DMS 273 treated with DMSO at 0.1 percent for 48 hours (cell line): ENCODE measurements around the gene DOK3.

ENCODE experiments used
- DNase-seq: peaks from one replicate; lab custom pipeline; 2025; lab: John Stamatoyannopoulos, UW

The DOK3 gene, protein sequence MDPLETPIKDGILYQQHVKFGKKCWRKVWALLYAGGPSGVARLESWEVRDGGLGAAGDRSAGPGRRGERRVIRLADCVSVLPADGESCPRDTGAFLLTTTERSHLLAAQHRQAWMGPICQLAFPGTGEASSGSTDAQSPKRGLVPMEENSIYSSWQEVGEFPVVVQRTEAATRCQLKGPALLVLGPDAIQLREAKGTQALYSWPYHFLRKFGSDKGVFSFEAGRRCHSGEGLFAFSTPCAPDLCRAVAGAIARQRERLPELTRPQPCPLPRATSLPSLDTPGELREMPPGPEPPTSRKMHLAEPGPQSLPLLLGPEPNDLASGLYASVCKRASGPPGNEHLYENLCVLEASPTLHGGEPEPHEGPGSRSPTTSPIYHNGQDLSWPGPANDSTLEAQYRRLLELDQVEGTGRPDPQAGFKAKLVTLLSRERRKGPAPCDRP

DNA sequence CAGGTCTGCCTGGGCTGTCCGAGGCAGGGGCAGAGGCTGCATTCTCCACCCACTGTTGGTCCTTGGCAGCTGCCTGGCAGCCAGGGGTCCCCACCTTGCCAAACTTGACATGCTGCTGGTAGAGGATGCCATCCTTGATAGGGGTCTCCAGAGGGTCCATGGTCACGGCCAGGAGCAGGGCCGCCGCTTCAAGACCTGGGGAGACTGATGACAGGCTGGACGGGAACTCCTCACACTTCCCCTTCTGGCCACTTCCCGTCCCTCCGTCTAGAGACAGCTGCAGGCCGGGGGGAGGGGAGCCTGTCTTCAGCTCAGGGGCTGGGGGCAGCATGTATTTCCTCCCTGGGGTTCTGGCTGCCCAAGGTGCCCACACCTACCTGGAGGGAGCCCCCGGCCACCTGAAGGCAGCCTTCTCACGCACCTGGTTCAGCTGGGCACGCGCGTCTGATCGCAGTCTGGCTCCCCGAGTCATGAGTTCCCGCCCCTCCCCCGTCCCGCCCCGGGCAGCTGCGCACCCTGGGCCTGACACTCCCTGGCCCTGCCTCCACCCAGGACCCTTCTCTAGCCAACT, at the start of gene DOK3:
Gene DOK3, minus strand, starts transcription at position 446 of the 571 bp plus-strand sequence. Its CDS starts 286 bp downstream, at position 160.
- DNase-seq: no peak

DNA sequence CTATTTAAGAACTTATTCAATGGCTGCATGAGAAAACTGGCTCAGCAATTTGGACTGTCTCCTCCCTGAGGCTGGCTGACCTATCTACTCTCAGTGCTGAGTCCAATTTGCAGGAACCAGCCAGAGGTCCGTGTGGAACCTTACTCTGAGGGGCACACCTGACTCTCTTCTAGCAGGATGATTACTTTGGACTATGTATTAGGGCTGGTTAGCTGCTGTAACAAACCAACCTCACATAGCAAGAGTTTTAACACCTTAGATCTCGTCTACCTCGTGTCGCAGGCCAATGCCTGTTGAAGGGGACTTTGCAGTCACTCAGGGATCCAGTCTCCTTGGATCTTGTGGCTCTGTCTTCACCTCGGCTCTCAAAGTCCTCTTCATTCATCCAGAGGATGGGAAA, 48.2 kb upstream of the DOK3 start:
- DNase-seq: no peak

DNA sequence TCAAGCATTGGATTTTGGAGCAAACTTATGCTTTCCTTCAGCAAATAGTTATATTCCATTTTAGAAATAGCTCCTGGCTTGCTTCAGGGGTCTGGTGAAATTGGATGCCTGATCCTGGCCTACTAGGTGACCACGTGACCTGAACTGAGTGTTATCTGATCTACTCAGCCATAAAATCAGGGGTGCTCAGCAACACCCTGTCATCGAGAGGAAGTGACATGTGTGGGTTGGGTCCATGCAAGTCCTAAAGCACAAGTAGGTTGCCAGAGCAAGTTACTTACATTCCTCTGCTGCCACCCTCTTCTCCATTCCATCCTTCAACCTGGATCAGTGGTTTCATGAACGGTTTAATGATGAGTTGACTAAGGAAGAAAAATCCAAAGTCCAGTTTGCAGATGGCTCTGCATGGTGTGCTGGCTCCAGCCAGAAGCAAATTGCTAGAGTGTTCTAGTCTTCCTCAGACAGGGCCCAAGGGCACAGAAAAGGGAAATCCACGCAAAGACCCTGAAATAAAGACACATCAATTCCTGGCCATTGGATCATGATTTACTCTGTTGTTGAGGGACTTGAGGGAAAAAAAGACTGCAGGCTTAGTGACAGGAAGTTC, 47.5 kb upstream of the DOK3 start:
- no peak for DNase-seq

DNA sequence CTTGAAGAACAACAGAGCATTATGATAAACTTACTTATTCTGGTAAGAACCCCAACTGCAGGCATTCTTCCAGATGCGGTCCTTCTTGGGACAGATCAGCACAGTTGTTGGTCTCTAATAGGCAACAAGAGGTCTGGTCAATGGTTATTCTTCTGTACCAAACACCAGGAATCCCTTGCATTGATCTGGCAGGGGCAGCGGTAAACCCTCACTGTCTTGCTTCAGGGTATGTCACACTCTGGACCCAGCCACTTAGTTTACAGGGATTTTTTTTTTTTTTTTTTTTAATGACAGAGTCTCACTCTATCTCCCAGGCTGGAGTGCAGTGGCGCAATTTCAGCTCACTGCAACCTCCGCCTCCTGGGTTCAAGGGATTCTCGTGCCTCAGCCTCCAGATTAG, 46.0 kb upstream of the DOK3 start:
- DNase-seq: no peak

DNA sequence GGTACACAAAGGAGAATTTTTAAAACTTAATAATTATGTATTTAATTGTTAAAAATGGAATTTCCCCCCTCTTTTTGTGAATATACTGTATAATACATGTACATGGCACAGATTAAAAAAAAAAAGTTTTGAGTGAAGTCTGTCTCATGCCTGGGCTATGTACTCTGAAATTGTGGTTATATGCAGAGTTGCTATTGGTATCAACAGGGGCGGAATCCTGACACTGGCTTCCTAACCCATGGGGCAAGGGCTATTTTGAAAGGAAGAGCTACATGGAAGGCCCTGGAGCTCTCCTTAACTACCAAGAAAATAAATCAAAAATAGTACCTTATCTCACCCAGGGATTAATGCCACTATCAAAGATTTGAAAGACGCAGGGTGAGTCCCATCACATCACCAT, 45.6 kb upstream of the DOK3 start:
- DNase-seq: no peak

DNA sequence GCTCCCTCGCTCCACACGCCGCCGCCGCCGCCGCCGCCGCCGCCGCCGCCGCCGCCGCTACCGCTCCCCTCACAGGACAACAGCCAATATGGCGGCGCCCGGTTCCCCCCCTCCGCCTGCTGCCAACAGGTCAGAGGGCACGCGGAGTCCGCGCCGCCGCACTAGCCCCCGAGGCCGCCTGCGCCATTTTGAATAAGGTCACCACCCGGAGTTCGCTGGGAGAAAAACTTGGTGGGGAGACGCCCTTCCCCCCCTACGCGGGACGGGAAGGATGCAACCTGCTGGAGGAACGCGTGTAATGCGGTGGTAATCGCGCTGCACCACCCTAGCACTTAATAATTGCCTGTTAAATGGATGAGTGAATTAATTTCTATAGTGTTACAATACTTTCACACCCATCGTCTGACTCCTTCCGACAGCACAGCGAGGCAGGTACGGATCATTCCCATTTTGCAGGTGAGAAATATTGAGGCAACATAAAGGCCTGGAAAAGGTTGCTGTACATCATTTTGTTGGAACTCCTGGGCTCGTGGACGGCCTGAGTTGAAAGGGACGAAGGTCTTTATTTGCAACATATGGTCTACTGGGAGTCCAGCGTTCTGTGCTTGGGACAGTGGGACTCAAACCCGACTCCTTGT, 45.0 kb upstream of the DOK3 start, which contains the start of gene FAM193B:
Gene FAM193B, minus strand, starts transcription at position 90 of the 638 bp plus-strand sequence. CDS start 105 bp downstream, outside the sequence.
- DNase-seq: peak; percentile 78

DNA sequence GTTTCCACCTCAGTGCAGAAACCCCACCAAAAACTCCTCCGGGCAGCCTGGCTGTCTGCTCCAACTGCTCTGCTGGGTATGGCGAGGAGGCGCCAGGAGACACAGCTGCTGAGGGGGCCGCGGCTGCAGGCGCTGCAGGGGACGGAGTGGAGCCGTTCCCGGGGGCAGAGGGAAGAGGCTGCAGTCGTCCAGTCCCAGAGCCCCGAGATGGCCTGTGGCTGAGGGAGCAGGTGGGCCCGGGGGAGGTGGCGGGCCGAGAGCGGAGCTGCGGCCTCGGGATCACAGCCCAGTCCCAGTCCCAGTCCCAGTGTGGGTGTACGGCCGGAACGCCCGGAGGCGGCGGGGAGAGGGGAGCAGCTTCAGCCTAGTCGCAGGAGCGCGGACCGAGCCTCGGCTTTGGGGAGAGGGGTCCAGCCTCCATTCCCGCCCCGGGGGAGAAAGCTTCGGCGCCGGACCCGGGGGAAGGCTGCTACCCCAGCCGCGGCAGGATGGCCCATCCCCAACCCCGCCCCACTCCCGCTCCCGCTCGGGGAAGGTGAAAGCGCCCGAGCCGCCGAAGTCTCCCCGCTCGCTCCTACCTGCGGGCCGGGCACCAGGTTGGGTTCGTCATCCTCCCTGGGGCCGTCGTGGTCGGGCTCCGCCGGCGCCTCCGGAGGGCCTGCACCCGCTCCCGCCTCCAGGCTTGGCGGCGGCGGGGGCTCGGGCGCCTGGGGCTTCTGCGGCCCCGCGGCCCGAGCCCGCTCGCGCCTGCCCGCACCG, 44.2 kb upstream of the DOK3 start:
- DNase-seq: no peak

DNA sequence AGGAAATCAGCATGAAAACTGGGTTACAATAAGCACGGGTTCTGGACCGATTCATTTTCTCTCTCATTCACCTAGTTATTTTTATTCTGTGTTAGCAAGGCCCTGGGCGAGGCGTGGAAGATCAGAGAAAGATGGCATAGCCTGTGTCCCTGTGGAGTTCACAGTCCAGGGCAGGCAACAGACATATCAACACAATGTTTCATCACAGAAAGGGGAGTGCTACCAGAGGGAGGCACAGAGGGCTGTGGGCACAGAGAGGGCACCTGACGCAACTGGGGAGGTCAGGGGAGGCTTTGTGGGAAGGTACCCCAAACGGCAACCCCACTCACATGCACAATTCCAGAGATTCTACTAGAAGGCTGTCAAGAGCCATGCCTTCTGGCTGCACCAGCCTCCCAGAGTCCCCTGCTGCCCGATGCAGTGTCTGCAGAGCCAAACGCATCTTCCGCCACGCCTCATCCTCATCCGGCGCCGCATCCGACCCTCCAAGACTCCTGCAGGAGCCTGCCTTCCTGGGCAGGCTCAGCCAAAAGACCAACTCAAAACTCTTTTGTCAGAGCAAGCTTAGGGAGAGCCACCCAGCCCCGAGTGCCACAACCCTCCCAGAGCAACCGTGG, 43.3 kb upstream of the DOK3 start:
- no peak for DNase-seq

DNA sequence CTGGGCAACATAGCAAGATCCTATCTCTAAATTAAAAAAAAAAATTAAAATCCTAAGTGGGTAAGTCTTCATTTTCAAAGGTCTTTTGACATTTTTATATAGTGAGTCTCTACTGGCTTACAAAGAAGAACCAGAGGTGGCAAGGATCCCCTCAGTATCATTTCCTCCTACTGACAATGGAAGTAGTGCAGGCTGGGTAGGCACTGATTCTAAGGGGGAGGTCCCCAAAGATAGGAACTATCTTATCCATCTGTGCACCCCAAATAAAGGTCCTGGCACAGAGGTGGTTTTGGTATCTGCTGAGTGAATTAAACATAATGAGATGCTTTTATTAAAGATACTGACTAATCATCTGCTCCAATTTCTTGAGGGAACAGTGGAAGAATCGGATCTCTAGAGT, 40.5 kb upstream of the DOK3 start:
- DNase-seq: no peak

DNA sequence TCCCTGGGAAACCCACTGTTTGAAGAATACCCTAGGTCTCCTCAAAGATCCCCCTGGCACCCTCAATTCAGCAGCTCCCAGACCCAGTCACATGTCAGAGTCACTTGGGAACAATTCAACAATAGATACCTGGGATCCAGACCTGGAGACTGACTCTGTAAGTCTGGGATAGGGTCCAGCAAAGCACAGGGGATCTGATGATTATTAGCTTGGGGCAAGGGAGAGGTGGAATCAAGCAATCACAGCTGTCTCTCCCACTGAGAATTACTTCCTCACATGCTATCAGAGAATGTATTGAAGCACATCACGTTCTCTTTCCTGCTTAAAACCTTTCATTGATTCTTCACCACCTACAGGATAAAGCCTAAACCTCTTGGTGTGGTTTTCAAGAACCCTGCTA, 38.9 kb upstream of the DOK3 start:
- no peak for DNase-seq

DNA sequence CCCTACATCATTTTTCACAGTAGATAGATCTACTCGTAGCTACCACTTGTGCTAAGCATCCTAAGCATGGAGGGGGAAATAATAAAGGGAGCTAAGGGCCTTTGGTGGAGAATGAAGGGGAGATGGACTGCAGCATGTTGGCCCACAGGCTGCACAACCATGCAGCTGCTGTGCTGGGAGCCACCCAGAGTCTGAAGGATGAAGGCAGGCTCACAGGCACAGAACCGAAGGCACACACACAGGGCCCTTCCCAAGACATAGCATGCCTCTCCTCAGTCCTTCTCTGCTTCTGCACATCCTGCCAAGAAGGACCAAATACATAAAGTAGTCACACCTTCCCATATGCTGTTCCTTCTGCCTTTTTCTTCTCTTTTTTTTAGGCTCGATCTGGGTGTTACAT, 38.1 kb upstream of the DOK3 start:
- DNase-seq: no peak

DNA sequence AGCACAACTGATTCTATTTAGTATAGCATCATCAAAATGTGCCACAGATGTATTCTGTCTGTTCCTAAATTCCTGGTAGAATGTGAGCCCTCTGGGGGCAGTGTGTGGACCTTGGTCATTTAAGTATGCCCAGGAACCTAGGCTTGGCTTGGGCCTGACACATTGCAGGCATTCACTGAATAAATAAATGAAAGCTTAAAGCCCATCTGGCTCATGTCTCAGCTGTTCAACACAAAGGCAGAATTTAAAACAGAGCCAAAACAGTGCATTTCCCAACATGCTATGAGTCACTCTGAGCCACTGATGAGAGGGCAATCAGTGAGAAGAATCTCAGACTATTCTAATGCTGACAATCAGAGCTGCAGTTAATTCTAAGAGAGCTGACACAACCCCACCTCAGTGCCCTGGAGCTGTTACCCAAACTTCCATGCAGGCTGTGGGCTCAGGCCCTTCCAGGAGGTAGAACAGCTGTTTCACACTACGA, 36.7 kb upstream of the DOK3 start:
- DNase-seq: peak; percentile 81

DNA sequence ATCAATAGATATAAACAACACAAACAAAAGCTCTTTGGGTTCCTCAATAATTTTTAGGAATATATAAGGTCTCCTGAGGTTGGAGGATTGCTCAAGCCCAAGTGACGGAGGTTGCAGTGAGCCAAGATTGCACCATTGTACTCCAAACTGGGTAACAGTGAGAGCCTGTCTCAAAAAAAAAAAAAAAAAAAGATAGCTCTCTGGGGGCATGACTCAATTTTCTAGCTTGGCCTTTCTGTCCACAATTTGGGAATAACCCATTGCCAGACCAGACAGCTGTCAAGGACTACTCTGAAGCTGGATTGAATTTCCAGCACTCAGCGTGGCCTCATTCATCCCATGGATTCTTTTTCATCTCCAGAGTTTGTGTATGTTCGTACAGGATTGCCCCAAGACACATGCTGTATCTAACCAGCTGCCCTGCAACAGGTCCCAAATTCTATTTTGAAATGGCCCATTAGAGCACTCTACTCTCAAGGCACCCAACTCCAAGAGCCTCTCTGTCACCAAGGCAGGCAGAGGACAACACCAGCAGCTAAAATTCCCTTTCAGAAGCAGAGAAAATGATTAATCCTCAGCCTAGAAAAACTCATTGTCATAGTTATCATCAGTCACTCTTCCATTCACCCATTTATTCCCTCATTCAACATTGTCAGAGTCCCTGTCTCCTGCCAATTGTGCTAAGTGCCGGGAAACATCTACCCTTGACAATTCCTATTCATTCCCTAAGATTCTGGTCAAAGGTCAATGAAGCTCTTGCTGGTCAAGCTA, 36.0 kb upstream of the DOK3 start:
- DNase-seq: peak; percentile 31

DNA sequence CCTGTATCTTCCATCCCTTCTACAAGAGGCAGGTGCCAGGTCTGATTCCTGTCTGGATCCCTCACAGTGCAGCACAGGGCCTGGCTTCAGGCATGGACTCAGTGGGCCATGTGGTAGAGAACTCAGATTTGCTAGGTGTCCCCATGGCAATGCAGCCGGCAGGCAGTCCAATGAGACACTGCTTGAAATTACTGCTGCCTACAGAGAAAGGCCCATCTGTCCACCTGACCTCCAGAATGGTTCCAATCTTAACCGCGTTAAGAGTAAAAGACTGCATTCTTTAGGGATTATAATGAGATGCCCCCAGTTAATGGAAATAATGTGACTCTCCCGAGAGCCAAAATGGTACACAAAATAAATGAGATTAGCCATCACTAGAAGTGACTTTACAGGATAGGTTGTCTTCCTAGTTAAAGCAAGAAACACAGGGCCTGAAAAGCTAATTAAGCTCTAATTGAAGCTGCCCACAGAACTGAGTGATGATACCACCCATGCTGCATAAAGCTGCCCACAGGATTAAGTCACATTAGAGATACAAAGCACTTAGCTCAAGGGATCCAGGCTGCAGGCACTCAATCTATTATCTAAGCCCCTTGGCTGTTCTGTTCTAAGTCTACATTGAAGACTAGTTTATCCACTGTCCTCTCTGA, 33.3 kb upstream of the DOK3 start:
- DNase-seq: no peak

DNA sequence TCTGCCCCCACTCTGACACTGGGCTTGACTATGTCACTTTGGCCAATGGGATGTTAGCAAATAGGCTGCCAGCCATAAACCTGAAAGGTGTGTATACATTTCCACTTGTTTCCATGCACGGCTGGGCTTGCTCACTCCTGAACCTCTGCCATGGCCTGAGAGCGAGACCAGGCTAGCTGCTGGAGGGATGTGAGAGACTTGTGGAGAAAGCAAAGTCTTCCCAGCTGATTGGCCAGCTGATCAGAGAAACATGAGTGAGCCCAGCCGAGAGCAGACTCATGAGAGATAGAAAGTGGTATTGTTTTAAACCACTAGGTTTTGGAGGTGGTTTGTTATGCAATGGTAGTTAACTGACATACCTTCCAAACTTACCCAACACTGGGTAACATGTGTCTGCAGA, 30.8 kb upstream of the DOK3 start:
- no peak for DNase-seq

DNA sequence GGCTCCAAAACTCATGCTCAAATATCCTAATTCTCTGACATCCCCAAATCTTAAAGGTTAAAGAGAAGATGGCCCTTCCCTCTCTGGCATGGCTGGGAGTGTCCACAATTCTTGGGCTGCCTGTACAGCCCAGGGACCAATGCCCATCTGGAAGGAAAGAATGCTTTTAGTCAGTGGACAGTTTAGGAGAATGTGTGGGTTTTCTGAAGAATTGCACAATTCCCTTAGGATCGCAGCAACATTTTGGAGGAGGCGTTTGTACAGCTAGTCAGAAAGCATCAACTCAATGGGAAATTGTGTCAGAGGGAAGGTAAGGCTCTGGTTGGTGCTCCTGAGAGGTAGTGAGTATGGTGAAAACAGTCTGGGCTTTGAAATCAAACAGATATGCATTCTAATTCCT, 29.8 kb upstream of the DOK3 start:
- no peak for DNase-seq

DNA sequence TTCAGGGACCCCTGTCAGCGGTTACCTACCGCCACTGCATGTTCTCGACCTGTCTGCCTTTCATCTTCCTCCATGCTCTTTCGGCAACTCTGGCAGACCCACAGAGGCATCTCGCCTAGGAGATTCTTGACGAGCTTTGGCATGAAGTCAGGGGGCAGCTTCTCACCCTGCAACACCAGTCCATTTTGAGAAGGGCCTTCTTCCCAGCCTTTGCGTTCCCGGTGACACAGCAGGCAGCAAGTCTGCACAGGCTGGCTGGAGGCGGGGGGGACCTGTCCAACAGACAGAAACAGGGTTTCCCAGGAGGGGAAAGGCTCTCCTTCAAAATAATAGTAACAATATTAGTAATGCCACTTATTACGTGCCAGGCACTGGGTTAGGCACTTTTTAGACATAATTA, 29.2 kb upstream of the DOK3 start:
- DNase-seq: no peak

DNA sequence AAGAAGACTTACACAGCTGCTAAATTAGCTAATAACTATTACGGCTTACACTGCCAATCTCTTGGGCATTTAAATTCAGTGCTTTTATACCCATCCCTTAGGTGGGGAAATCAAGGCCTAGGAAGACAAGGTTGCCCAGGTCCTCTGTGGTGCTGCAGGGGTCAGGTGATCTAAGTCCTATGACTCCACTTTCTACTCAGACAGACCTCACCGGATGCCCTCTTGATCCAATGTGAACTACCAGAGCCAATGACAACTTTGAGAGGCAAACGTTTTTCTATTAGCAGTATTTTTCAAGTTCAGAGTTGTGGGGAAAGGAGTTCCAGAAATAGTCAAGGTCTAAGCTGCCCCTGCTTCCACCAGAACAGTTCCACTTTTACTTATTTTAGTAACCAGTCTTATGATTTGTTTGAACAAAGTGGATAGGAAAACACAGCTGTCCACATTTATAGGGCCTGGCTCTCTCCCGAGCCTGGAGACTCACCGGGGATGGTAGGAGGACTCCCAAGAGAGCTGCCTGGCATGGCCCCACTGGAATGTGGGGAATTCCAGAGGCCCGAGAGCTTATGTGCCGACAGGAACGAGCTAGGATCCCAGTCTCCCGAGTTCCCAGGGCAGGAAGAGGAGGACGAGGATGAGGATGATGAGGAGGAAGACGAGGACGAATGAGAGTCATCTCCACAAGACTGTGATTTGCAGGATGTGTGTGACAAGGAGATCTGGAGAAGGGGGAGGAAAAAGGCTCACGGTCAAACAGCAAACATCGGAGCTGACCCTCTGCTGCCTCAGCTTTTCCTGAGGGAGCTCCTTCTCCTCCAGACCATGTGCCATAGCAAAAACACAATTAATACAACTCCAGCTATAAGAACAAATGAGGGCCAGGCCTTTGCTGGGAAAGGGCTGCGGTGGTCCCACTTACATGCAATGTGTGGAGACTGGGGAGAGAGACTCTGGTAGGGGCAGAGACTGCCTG, 28.0 kb upstream of the DOK3 start:
- DNase-seq: no peak

DNA sequence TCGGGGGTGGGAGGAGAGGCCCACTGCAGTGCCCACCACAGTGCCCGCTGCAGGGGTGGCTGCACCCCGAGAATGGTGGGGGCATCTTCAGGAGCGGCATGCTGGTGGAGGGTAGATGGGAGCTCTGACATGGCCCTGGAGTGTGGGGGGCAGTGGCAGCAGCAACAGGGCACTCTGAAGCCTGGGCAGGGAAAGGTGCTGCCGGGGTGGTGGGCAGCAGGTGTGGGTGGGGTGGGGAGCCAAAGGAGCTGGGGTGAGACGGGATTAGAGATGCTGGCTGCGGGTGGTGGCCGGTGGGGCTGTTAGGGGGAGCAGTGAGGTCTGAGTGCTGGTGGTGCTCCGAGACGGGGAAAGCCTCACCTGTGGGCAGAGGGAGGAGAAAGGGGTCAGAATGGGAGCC, 26.8 kb upstream of the DOK3 start:
- DNase-seq: no peak
